ENCODE data around the gene RDX. TPM values are rescaled to one million over a fixed set of nuclear protein-coding genes. Genes with fewer than 3 reads are reported as not detected.

The RDX gene
- total RNA-seq, 1 experiment from 2014 or later: 77.4 TPM

- no peak for TF ChIP-seq ATF3 (CRISPR knock-in tag; conservative IDR thresholded peaks at IDR 0.05)
- no peak for TF ChIP-seq ZNF396 (CRISPR knock-in tag; IDR thresholded peaks at IDR 0.05; ENCODE audit: borderline replicate concordance)
- no peak for TF ChIP-seq ZNF317 (CRISPR knock-in tag; IDR thresholded peaks at IDR 0.05; ENCODE audit: borderline replicate concordance, low read depth)
- no peak for TF ChIP-seq GABPB1 (CRISPR knock-in tag; IDR thresholded peaks at IDR 0.05)
- TF ChIP-seq SMAD4 (CRISPR knock-in tag; IDR thresholded peaks at IDR 0.05): no peak
- no peak for TF ChIP-seq IRF1 (CRISPR knock-in tag; IDR thresholded peaks at IDR 0.05)
- no peak for TF ChIP-seq SP1 (CRISPR knock-in tag; conservative IDR thresholded peaks at IDR 0.05)
Observed at GRCh38 chr11:110130642-110131238, 165.7 kb downstream of the RDX start (continued).

GRCh38 chr11:110128161-110128560 is 168.3 kb downstream of the RDX start:
- no peak overlapping the region for H3K4me3 Mint-ChIP-seq
- H3K27me3 Mint-ChIP-seq (ENCODE audit: low read depth): no peaks in the 10 kb centered on the region
- CTCF ChIA-PET: interaction anchor here (0.7 kb wide), 1 partner anchor 189 kb away, joined by 3 read pairs; no protein-coding TSS in a partner anchor

More at GRCh38 chr11:110128161-110128560, 168.3 kb downstream of the RDX start:
- Mint-ChIP-seq H3K27ac (peak overlapping the region; percentile 84; the same call in 1 of the 2 replicates), H3K36me3 (no peaks in the 10 kb centered on the region; the same call in 1 of the 2 replicates), H3K4me1 (peaks cover 53% of the 10 kb centered on the region), H3K9me3 (no peaks in the 10 kb centered on the region)
- TF ChIP-seq GRHL2 (CRISPR knock-in tag; IDR thresholded peaks at IDR 0.05; ENCODE audit: insufficient replicate concordance, severe bottlenecking): no peak
- TF ChIP-seq HMGXB4 (CRISPR knock-in tag; IDR thresholded peaks at IDR 0.05): no peak
- peak; percentile 61 for TF ChIP-seq USF2 (CRISPR knock-in tag; IDR thresholded peaks at IDR 0.05)
- TF ChIP-seq OVOL2 (CRISPR knock-in tag; IDR thresholded peaks at IDR 0.05; ENCODE audit: borderline replicate concordance): no peak
- no peak for TF ChIP-seq IRF1 (CRISPR knock-in tag; IDR thresholded peaks at IDR 0.05)
- no peak for TF ChIP-seq GTF2I (CRISPR knock-in tag; conservative IDR thresholded peaks at IDR 0.05)
- TF ChIP-seq ERG (CRISPR knock-in tag; IDR thresholded peaks at IDR 0.05): no peak
- no peak for TF ChIP-seq CREB1 (CRISPR knock-in tag; IDR thresholded peaks at IDR 0.05)
- no peak for TF ChIP-seq PREB (CRISPR knock-in tag; IDR thresholded peaks at IDR 0.05; ENCODE audit: borderline replicate concordance)
- TF ChIP-seq USF1 (CRISPR knock-in tag; IDR thresholded peaks at IDR 0.05): 0 out of 2 replicates have a peak, but pooled peaks have one; percentile 17
- no peak for TF ChIP-seq AR (CRISPR knock-in tag; IDR thresholded peaks at IDR 0.05)
- no peak for TF ChIP-seq HMGA2 (CRISPR knock-in tag; IDR thresholded peaks at IDR 0.05)
- TF ChIP-seq EMX1 (CRISPR knock-in tag; IDR thresholded peaks at IDR 0.05): no peak
- TF ChIP-seq SP1 (CRISPR knock-in tag; conservative IDR thresholded peaks at IDR 0.05): no peak
- TF ChIP-seq ZNF138 (CRISPR knock-in tag; conservative IDR thresholded peaks at IDR 0.05): no peak
- ATAC-seq (peak; percentile 79), DNase-seq (ENCODE audit: low spot score) (peak; percentile 16)
- POLR2A ChIA-PET: interaction anchor here (0.9 kb wide), 1 partner anchor 11 kb away, joined by 7 read pairs; no protein-coding TSS in a partner anchor
